Fibroblast of lung (primary cell): ENCODE data around the gene SERINC5.

Source experiments
- CTCF ChIP-seq, 2 donors: IDR thresholded peaks in 1 of 2; conservative IDR thresholded peaks in 1 of 2; 1 replicate in 1 of 2; 2 replicates in 1 of 2; pipeline ENCODE4 v1.5.1; 2011 to 2012; ENCODE audit warnings: low read length in 2 of 2, control low read depth in 1 of 2, inconsistent platforms in 1 of 2, low read depth in 1 of 2, mild to moderate bottlenecking in 1 of 2
- EZH2 ChIP-seq: IDR thresholded peaks from 2 replicates; pipeline ENCODE4 v1.5.1; 2012; ENCODE audit warnings: low read length, control low read depth, mild to moderate bottlenecking; ENCODE audit errors: missing control alignments

- TF ChIP-seq CTCF (conservative IDR thresholded peaks at IDR 0.05 in 1 of 2, IDR thresholded peaks at IDR 0.05 in 1 of 2; ENCODE audit: low read depth in 1 of 2, low read length in 2 of 2) (no peak), EZH2 (no peak)
These were observed 13.0 kb downstream of the SERINC5 start for GRCh38 chr5:80242849-80243248.
